Measurements from ENCODE around the gene STAMBPL1.

Gene STAMBPL1

GRCh38 chr10:88971221-88972061, 91.4 kb downstream of the STAMBPL1 start:
- FAIRE-seq: peak; percentile 41
- no peak for TF ChIP-seq POLR2A (IDR thresholded peaks at IDR 0.05; ENCODE audit: low read depth, low read length)
- DNase-seq (ENCODE audit: insufficient read length, low spot score): no peak
